Cardiac fibroblast (primary cell): ENCODE data around the gene CELF4.

Source experiments
- DNase-seq, 2 donors: peaks; one replicate each; pipeline versions ENCODE4 v3.0.0 to v3.0.0-alpha.2; 2010; ENCODE audit warnings: low read depth in 2 of 2
- H3K4me3 ChIP-seq, 2 donors: replicated peaks in 1 of 2; 1 replicate in 1 of 2; 2 replicates in 1 of 2; pipeline ENCODE4 v1.5.1; 2011; ENCODE audit warnings: low read depth in 2 of 2, low read length in 2 of 2, mild to moderate bottlenecking in 2 of 2, moderate library complexity in 1 of 2
- TF ChIP-seq, protein P1 (sequence below): IDR thresholded peaks from one replicate; pipeline ENCODE4 v1.5.1; 2011; ENCODE audit warnings: low read depth, mild to moderate bottlenecking, low read length, inconsistent platforms

The CELF4 gene

GRCh38 chr18:37253394-37254235 is 312.0 kb downstream of the CELF4 start:
- no peak overlapping the region for H3K4me3 ChIP-seq
- TF ChIP-seq, protein P1, sequence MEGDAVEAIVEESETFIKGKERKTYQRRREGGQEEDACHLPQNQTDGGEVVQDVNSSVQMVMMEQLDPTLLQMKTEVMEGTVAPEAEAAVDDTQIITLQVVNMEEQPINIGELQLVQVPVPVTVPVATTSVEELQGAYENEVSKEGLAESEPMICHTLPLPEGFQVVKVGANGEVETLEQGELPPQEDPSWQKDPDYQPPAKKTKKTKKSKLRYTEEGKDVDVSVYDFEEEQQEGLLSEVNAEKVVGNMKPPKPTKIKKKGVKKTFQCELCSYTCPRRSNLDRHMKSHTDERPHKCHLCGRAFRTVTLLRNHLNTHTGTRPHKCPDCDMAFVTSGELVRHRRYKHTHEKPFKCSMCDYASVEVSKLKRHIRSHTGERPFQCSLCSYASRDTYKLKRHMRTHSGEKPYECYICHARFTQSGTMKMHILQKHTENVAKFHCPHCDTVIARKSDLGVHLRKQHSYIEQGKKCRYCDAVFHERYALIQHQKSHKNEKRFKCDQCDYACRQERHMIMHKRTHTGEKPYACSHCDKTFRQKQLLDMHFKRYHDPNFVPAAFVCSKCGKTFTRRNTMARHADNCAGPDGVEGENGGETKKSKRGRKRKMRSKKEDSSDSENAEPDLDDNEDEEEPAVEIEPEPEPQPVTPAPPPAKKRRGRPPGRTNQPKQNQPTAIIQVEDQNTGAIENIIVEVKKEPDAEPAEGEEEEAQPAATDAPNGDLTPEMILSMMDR: no peak
- no peak for DNase-seq

DNA sequence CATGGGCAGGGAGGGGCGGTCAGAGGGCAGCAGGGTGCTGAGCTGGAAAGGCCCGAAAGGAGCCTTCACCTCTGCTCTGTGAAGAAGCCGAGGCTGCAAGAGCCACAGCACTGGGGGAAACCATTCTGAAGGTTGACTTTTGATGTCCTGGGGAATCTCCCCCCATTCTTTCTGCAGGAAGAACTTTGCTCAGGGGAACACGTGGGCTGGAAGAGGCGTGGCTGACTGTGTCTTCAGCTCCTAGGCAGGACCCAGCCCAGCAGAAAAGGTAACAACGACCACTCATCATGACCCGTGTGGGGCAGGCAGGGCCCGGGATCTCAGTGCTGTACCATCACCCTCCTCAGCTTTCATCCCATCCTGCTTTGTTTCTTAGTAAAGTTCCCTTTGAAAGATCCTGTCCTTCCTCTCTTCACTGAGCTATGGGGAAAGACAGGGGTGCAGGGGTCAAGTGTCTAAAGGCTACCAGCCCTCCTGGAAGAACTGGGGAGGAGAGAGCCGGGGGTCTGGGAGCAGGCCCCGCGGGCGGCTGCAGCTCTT is 312.7 kb downstream of the CELF4 start:
- H3K4me3 ChIP-seq: no peak overlapping the region
- TF ChIP-seq, protein P1: no peak
- no peak for DNase-seq

GRCh38 chr18:37252342-37252741 is 313.3 kb downstream of the CELF4 start:
- TF ChIP-seq, protein P1: no peak
- H3K4me3 ChIP-seq: no peak overlapping the region
- DNase-seq: no peak

GRCh38 chr18:37251679-37252078 is 313.9 kb downstream of the CELF4 start:
- TF ChIP-seq, protein P1: no peak
- no peak overlapping the region for H3K4me3 ChIP-seq
- DNase-seq: no peak

DNA sequence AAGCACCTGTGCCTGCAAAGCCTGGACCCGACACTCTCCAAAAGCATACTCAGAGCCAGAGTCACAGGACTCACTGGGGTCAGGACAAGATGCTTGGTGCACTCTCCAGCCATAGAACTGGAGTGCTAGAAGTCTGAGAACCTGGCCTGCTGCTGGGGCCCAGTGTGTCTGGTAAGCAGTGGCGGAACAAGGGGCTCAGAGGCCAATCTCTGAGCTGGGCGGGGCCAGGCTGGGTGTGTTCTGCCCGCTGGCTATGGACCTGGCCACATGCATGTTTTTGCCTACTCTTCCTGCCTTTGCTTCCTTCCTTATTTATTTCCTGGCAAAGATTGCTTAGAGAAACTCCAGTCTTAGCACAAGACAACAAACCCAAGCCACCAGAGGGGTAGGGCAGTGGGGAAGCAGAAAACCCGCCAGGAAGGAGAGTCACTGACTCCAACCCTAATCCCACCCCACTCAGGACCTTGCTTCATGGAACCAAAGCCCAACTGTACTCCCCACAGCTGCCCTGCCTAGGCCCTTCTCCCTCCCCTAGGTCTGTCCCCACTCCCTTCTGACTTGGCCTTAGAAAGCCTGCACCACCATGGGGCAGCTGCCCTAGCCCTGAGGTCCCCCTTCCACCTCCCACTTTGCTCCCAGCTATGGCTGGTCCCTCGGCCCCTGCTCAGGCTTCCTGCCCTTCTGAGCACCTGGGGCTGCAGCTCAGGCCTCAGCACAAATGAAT is 315.5 kb downstream of the CELF4 start:
- H3K4me3 ChIP-seq: no peak overlapping the region
- TF ChIP-seq, protein P1: no peak
- no peak for DNase-seq

DNA sequence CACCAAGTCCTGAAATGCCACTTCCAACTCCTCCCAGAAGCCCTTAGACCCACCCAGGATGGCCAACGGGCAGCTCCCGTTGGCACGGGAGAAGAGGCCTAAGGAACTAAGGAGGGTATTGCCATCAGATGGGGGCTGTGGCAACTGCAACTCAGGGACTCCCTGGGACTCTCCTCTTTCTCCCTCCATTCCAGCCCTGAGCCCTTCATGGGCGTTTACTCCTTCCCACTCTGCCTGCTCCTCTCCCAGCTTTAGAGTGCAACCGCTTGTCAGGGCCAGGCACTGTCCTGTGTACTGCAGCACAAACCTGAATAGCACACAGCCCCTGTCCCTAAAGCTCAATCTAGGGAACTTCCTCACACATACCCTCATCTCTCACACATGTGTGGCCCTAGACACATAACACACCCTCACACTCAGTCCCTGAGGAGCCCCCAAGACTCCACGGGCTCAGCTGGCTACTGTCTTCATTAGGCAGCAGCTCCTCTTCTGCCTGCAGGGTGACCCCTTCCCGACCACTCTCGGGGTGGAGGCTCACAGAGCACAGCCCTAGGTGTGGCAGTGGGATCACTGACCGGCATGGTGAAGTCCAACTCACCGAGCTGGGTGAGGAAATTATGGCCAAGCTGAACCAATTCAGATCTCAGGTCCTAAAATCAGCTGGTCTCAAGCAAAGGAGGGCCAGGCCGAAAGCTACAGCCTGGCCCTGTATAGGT is 316.3 kb downstream of the CELF4 start:
- H3K4me3 ChIP-seq: no peak overlapping the region
- TF ChIP-seq, protein P1: no peak
- no peak for DNase-seq
